OCI-LY7 (cell line): ENCODE data around the gene DPYSL3. TPM values are rescaled to one million over a fixed set of nuclear protein-coding genes. Genes with fewer than 3 reads are reported as not detected.

Experiments
- BruUV-seq: library from RNA; stranded (reverse); fragments of 400-500 nt; replicated peaks from 2 replicates; lab custom pipeline; 2021; lab: Mats Ljungman, UMichigan
- CTCF ChIA-PET: fragments of 300-600 bp; sonication (Branson Sonifier 250); formaldehyde crosslinking; loops from one replicate; lab custom pipeline; 2022; ENCODE audit warnings: antibody characterized with exemption; ENCODE audit not compliant: unreplicated experiment; lab: Charles Lee
- POLR2A ChIA-PET: fragments of 300-600 bp; sonication (Branson Sonifier 250); formaldehyde crosslinking; loops from one replicate; lab custom pipeline; 2022; ENCODE audit warnings: antibody characterized with exemption; lab: Charles Lee
- DNase-seq: peaks from one replicate; pipeline ENCODE4 v3.0.0-alpha.2; 2015; ENCODE audit warnings: low spot score
- H2AFZ ChIP-seq: fragments of 200-600 bp; sonication (generic), shearing (Covaris generic); 2 replicates; pipeline ENCODE4 v1.6.1; 2014; ENCODE audit warnings: mild to moderate bottlenecking, antibody characterized with exemption, low read length, moderate library complexity
- H3K27ac ChIP-seq: fragments of 200-600 bp; sonication (generic); 2 replicates; pipeline ENCODE4 v1.5.1; 2014; ENCODE audit warnings: mixed run types, low read depth, mild to moderate bottlenecking, moderate library complexity, low read length, inconsistent platforms; ENCODE audit not compliant: poor library complexity, severe bottlenecking
- H3K36me3 ChIP-seq: fragments of 200-600 bp; sonication (generic); 2 replicates; pipeline ENCODE4 v1.6.1; 2014; ENCODE audit warnings: mild to moderate bottlenecking, antibody characterized with exemption, low read length, moderate library complexity, mixed read lengths; ENCODE audit not compliant: insufficient read depth
- H3K4me1 ChIP-seq: fragments of 200-600 bp; sonication (generic); 2 replicates; pipeline ENCODE4 v1.5.1; 2014; ENCODE audit warnings: mild to moderate bottlenecking, low read length; ENCODE audit not compliant: insufficient read depth, poor library complexity, severe bottlenecking
- H3K4me2 ChIP-seq: fragments of 200-600 bp; sonication (generic); 2 replicates; pipeline ENCODE4 v1.6.1; 2014; ENCODE audit warnings: mild to moderate bottlenecking, low read length
- H3K4me3 ChIP-seq: fragments of 200-600 bp; sonication (generic); 2 replicates; pipeline ENCODE4 v1.5.1; 2014; ENCODE audit warnings: mild to moderate bottlenecking, low read depth, low read length; ENCODE audit not compliant: poor library complexity, severe bottlenecking
- H3K79me2 ChIP-seq: fragments of 200-600 bp; sonication (generic); 2 replicates; pipeline ENCODE4 v1.6.1; 2016; ENCODE audit warnings: low read depth, mild to moderate bottlenecking, low read length, moderate library complexity, mixed read lengths; ENCODE audit not compliant: insufficient read depth
- H3K9me2 ChIP-seq: fragments of 200-600 bp; sonication (generic); 2 replicates; pipeline ENCODE4 v1.6.1; 2016; ENCODE audit warnings: mild to moderate bottlenecking, low read length, mixed read lengths; ENCODE audit not compliant: insufficient read depth
- H3K9me3 ChIP-seq: fragments of 200-600 bp; sonication (generic); 2 replicates; pipeline ENCODE4 v1.6.1; 2014; ENCODE audit warnings: mild to moderate bottlenecking, mixed run types, low read length, mixed read lengths
- H4K20me1 ChIP-seq: fragments of 200-600 bp; sonication (generic); 2 replicates; pipeline ENCODE4 v1.6.1; 2014; ENCODE audit warnings: mild to moderate bottlenecking, antibody characterized with exemption, low read length, moderate library complexity, mixed read lengths; ENCODE audit not compliant: insufficient read depth
- CTCF ChIP-seq: fragments of 200-600 bp; sonication (generic); conservative IDR thresholded peaks from 2 replicates; pipeline ENCODE4 v1.5.1; 2014; ENCODE audit warnings: mild to moderate bottlenecking, antibody characterized with exemption, low read length, moderate library complexity, mixed read lengths
- EZH2phosphoT487 ChIP-seq: fragments of 200-600 bp; sonication (generic); IDR thresholded peaks from 2 replicates; pipeline ENCODE4 v1.6.1; 2018; ENCODE audit warnings: low read depth, borderline replicate concordance, mild to moderate bottlenecking, mixed run types, antibody characterized with exemption, low read length, moderate library complexity, mixed read lengths
- intact Hi-C: fragments of 100-400 bp; cut with micrococcal nuclease; formaldehyde crosslinking; loops from one replicate; pipeline ENCODE4 v1.10.0; 2022; ENCODE audit not compliant: unreplicated experiment
- total RNA-seq, 2 experiments: library from RNA; depleted of rRNA in 1 of 2; stranded (reverse); fragments of >200 nt in 1 of 2; shearing (Covaris generic) in 1 of 2; gene quantifications; 2 replicates each; pipeline ENCODE4 v1.2.3, GENCODE V29; 2014 to 2022

DPYSL3 gene
- total RNA-seq, 2 experiments from 2014 or later, result not detected

GRCh38 chr5:147406636-147407035 lies 103.2 kb downstream of the DPYSL3 start:
- Histone ChIP-seq H3K79me2 (no peaks in the 10 kb centered on the region), H4K20me1 (no peaks in the 10 kb centered on the region), H3K4me3 (no peak overlapping the region), H3K4me1 (no peaks in the 10 kb centered on the region), H3K4me2 (no peak overlapping the region), H3K27ac (no peak overlapping the region), H3K9me3 (no peaks in the 10 kb centered on the region), H2AFZ (no peak overlapping the region), H3K9me2 (no peaks in the 10 kb centered on the region), H3K36me3 (no peaks in the 10 kb centered on the region)
- no peak for DNase-seq
- no peak for TF ChIP-seq CTCF
- TF ChIP-seq EZH2phosphoT487, result no peak
- intact Hi-C loops, result no loop called here
- POLR2A ChIA-PET, result interaction anchor here (0.7 kb wide), 1 partner anchor 9 kb away, joined by 3 read pairs; no protein-coding TSS in a partner anchor
- CTCF ChIA-PET, result no interaction called here
- BruUV-seq, result no TSS peak

- H3K9me2 ChIP-seq, result no peaks in the 10 kb centered on the region
- no peak overlapping the region for H2AFZ ChIP-seq
- no peaks in the 10 kb centered on the region for H4K20me1 ChIP-seq
- no peaks in the 10 kb centered on the region for H3K36me3 ChIP-seq
- no peaks in the 10 kb centered on the region for H3K79me2 ChIP-seq
- CTCF ChIA-PET, result no interaction called here
- H3K4me2 ChIP-seq, result no peak overlapping the region
- no TSS peak for BruUV-seq
- no peak overlapping the region for H3K27ac ChIP-seq
- DNase-seq, result no peak
- no peaks in the 10 kb centered on the region for H3K9me3 ChIP-seq
- no peaks in the 10 kb centered on the region for H3K4me1 ChIP-seq
- no peak overlapping the region for H3K4me3 ChIP-seq
- POLR2A ChIA-PET, result no interaction called here
- intact Hi-C loops, result no loop called here
- TF ChIP-seq EZH2phosphoT487, result no peak
- TF ChIP-seq CTCF, result no peak
Measured at GRCh38 chr5:147404706-147405105, 105.2 kb downstream of the DPYSL3 start.

DNA sequence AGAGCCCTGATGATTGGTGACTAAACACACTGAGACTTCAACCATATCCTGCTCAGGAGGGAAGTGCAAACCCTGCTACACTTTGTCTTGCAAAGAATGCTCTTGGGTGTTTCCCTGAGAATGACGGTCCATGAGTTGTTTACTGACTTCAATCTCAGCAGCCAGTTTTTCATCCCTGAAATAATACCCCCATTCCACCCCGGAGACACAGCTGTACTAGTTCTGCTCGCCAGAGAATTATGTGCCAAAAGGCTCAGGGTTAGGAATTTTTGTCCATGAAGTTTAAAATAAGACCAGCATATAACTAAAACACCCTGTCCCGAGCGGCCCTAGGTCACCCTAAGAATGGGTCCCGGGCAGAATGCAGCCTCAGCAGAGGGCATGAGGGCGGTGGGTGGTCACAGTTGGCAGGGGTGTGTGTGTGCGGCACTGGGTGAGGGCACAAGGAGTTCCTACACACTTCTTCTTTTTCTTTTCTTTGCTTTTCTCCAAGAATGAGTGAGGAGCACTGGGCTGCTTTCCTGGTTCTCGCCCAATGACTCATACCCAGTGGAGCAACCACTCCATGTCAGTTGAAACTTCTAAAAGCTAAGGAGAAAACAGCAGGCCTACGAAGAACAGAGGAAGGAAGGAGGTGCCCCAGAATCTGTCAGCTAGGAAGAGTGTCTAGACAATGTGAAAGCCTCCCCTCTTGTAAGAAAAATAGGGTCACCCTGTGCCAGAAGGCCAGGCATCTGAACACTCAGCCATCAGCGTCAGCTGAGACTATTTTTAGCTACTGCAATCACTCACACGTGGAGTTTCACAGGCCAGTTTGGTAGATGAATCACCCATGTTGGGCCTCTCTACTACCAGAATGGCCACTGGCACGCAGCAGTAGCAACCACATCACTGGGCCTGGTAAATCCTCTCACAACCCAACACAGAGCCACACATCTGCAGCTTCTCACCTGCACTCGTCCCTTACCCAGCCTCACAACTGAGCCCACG lies 105.9 kb downstream of the DPYSL3 start:
- BruUV-seq, result no TSS peak
- CTCF ChIA-PET, result no interaction called here
- H3K4me1 ChIP-seq, result no peaks in the 10 kb centered on the region
- H3K4me2 ChIP-seq, result no peak overlapping the region
- no peak for DNase-seq
- H3K4me3 ChIP-seq, result no peak overlapping the region
- H3K9me2 ChIP-seq, result no peaks in the 10 kb centered on the region
- no peaks in the 10 kb centered on the region for H4K20me1 ChIP-seq
- POLR2A ChIA-PET, result interaction anchor here (0.6 to 0.7 kb wide), 2 partner anchors 12 to 1957 kb away, joined by 3 read pairs; no protein-coding TSS in a partner anchor
- no peaks in the 10 kb centered on the region for H3K9me3 ChIP-seq
- H3K27ac ChIP-seq, result no peak overlapping the region
- H3K79me2 ChIP-seq, result no peaks in the 10 kb centered on the region
- H3K36me3 ChIP-seq, result no peaks in the 10 kb centered on the region
- no peak overlapping the region for H2AFZ ChIP-seq
- intact Hi-C loops, result no loop called here
- TF ChIP-seq EZH2phosphoT487, result no peak
- no peak for TF ChIP-seq CTCF
